ENCODE measurements around the gene KMT2C. TPM values are rescaled to one million over a fixed set of nuclear protein-coding genes. Genes with fewer than 3 reads are reported as not detected.
"Not testable (repeated sequence)": the region's sequence is repeated elsewhere in the genome, so short reads cannot be mapped to it uniquely, and the experiment has no call there.

Gene KMT2C
- total RNA-seq, 3 donors from 2014 or later: 73.6 to 112 (median 85.5) TPM

DNA sequence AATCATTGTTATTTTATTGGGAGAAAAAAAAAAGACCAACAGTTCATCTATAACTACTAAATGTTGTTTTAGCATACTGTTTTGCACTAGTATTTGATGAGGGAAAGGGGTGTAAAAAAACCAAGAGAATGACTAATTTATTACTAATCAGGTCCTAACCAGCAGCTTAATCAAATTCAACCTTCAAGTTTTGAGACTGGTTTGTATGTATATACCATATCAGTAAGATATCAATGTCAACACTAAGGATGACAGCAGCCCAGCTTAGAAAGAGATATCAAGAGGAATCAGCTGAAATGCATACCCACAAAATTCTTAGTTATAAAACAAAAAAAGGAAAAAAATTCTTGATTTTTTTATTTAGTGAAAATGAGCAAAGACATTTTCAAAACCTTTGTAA, 122.6 kb downstream of the KMT2C start:
- no peaks in the 10 kb centered on the region for H3K27me3 ChIP-seq
- no peaks in the 10 kb centered on the region for H3K4me1 ChIP-seq
- intact Hi-C loops (cut with DNase I; ENCODE audit: low total_unique reads): no loop called here
- no peaks in the 10 kb centered on the region for H3K36me3 ChIP-seq
- H3K9me3 ChIP-seq: no peaks in the 10 kb centered on the region
- no peak overlapping the region for H3K4me3 ChIP-seq
- TF ChIP-seq, protein P1, sequence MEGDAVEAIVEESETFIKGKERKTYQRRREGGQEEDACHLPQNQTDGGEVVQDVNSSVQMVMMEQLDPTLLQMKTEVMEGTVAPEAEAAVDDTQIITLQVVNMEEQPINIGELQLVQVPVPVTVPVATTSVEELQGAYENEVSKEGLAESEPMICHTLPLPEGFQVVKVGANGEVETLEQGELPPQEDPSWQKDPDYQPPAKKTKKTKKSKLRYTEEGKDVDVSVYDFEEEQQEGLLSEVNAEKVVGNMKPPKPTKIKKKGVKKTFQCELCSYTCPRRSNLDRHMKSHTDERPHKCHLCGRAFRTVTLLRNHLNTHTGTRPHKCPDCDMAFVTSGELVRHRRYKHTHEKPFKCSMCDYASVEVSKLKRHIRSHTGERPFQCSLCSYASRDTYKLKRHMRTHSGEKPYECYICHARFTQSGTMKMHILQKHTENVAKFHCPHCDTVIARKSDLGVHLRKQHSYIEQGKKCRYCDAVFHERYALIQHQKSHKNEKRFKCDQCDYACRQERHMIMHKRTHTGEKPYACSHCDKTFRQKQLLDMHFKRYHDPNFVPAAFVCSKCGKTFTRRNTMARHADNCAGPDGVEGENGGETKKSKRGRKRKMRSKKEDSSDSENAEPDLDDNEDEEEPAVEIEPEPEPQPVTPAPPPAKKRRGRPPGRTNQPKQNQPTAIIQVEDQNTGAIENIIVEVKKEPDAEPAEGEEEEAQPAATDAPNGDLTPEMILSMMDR (IDR thresholded peaks at IDR 0.05): no peak
- TF ChIP-seq POLR2AphosphoS5 (IDR thresholded peaks at IDR 0.05) (no peak), POLR2A (IDR thresholded peaks at IDR 0.05) (no peak)
- H3K27ac ChIP-seq: no peak overlapping the region
- DNase-seq (ENCODE audit: low spot score in 2 of 2): no peak

DNA sequence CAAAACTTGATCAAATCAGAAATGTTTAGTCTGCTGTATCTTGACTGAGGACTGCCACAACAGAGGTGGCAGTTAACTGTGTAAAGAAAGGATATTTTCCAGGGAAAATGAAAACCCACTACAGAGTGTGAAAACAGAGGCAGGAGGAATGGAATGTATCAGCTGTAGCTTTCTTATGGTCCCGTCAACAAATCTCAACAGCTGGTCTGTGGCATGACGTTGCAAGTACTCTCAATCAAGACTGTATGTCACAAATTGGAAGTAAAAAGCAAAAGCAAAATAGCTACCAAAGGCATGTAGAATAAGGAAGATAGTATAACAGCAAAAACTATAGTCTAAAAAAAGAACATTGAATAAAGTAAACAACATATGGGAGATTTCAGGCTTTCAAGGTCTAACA, 123.5 kb downstream of the KMT2C start:
- Histone ChIP-seq H3K4me3 (no peak overlapping the region), H3K27ac (no peak overlapping the region), H3K4me1 (no peaks in the 10 kb centered on the region), H3K36me3 (no peaks in the 10 kb centered on the region), H3K27me3 (no peaks in the 10 kb centered on the region), H3K9me3 (no peaks in the 10 kb centered on the region)
- TF ChIP-seq, protein P1 (IDR thresholded peaks at IDR 0.05): no peak
- TF ChIP-seq POLR2AphosphoS5 (IDR thresholded peaks at IDR 0.05) (no peak), POLR2A (IDR thresholded peaks at IDR 0.05) (no peak)
- DNase-seq (ENCODE audit: low spot score in 2 of 2): no peak
- intact Hi-C loops (cut with DNase I; ENCODE audit: low total_unique reads): no loop called here

DNA sequence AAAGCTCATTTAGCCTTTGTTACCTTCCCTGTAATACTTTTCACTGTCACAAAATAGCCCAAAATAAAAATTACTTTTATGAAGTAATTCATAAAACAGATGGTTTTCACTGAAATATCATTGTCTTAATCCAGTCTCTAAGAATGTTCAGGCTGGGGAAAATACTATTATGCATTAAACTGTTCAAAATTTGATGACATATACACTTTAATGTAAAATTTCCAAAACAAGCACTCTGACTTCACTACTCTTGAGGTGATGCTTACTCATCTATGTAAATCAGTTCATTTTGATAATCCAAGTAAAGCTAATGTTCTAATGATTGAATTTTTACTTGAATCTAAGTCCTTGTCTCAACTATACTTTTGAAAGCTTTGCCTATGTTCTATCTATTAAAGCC, 127.9 kb downstream of the KMT2C start:
- no peak for DNase-seq (ENCODE audit: low spot score in 2 of 2)
- no peaks in the 10 kb centered on the region for H3K4me1 ChIP-seq
- no peaks in the 10 kb centered on the region for H3K27me3 ChIP-seq
- H3K9me3 ChIP-seq: no peaks in the 10 kb centered on the region
- no peaks in the 10 kb centered on the region for H3K36me3 ChIP-seq
- H3K4me3 ChIP-seq: no peak overlapping the region
- H3K27ac ChIP-seq: no peak overlapping the region
- intact Hi-C loops (cut with DNase I; ENCODE audit: low total_unique reads): no loop called here
- TF ChIP-seq POLR2AphosphoS5 (IDR thresholded peaks at IDR 0.05) (no peak), POLR2A (IDR thresholded peaks at IDR 0.05) (no peak)
- TF ChIP-seq, protein P1 (IDR thresholded peaks at IDR 0.05): no peak

DNA sequence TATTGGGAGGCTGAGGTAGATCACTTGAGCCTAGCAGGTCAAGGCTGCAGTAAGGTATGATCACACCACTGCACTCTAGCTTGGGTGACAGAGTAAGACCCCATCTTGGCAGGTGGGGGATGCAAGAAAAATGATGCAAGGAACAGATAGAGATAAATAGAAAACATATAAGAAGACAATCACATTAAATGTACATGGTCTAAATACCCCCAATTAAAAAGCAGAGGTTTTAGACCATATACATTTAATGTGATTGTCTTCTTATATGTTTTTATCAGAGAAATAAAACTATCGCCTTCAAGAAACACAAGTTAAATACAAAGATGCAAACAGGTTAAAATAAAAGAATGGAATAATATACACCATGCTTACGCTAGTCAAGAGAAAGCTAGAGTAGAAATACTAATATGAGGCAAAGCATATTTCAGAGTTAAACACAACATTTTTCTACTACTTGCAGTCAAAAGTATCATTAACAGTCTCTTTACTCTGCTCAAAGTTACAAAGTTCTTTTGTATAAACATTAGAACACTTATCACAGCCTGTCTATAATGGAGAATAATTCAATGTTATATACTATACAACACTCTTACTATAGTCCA, 136.2 kb downstream of the KMT2C start:
- H3K27me3 ChIP-seq; DNase-seq (ENCODE audit: low spot score in 2 of 2); H3K9me3 ChIP-seq; H3K27ac ChIP-seq; H3K4me3 ChIP-seq; H3K4me1 ChIP-seq; intact Hi-C loops (cut with DNase I; ENCODE audit: low total_unique reads); H3K36me3 ChIP-seq: not testable (repeated sequence)

DNA sequence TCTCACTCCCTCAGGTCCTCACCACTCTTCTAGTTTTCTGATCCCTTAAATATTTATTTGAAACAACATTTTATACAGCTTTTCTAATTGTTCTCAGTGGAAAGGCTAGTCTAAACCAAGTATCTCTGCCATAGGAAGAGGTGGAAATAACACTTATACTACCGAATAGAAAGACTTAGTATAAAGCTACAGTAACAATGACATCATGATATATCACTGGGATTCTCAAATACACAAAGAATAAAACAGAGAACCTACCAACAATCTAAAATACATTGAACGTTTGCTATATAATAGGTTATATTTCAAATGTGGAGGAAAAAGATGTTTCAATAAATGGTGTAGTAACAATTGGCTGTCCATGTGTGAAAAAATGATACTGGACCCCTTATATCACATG, 142.9 kb downstream of the KMT2C start:
- TF ChIP-seq POLR2A (IDR thresholded peaks at IDR 0.05): no peak
- no peak for TF ChIP-seq POLR2AphosphoS5 (IDR thresholded peaks at IDR 0.05)
- TF ChIP-seq, protein P1 (IDR thresholded peaks at IDR 0.05): no peak
- intact Hi-C loops (cut with DNase I; ENCODE audit: low total_unique reads): no loop called here
- H3K4me1 ChIP-seq: no peaks in the 10 kb centered on the region
- H3K9me3 ChIP-seq: peaks cover 3 to 20% of the 10 kb centered on the region in 2 donors
- no peaks in the 10 kb centered on the region for H3K36me3 ChIP-seq
- no peaks in the 10 kb centered on the region for H3K27me3 ChIP-seq
- no peak overlapping the region for H3K27ac ChIP-seq
- DNase-seq (ENCODE audit: low spot score in 2 of 2): no peak
- H3K4me3 ChIP-seq: no peak overlapping the region

DNA sequence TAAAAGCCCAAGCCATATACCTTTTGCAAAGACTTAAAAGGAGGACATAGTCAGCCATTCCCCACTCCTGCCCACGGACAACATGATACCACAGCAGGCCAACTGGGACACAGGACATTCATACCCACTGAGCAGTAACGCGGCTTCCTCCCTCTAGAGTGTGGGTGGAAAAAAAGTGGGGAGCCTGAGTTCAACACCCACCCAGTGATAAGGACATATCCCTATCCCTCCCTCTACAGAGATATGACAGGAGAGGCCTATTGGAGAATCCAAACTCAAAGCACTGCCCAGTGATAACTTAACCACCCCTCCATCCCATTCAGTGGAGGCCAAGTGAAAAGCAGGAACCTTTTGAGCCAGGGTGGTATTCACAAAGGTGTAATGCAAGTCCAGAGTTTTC, 148.8 kb downstream of the KMT2C start:
- DNase-seq (ENCODE audit: low spot score in 2 of 2); H3K27me3 ChIP-seq; H3K4me1 ChIP-seq; H3K36me3 ChIP-seq; intact Hi-C loops (cut with DNase I; ENCODE audit: low total_unique reads); H3K4me3 ChIP-seq; H3K27ac ChIP-seq: not testable (repeated sequence)
- H3K9me3 ChIP-seq: peaks cover 3 to 25% of the 10 kb centered on the region in 2 donors

DNA sequence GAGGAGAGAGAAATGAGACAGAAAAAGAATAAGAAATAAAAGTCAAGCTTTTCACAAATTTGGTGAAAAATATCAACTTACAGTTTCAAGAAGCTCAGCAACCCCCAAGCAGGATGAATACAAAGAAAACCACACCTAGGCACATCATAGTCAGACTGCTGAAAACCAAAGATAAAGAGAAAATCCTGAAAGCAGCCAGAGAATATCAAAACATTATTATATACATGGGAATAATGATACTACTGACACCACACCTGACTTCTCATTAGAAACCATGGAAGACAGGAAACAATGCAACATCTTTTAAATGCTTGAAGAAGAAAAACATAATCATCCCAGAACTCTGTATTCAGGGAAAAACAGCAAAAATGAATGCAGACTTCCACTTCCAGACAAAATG, 149.6 kb downstream of the KMT2C start:
- DNase-seq (ENCODE audit: low spot score in 2 of 2); H3K27me3 ChIP-seq; H3K4me3 ChIP-seq; H3K36me3 ChIP-seq; intact Hi-C loops (cut with DNase I; ENCODE audit: low total_unique reads); H3K27ac ChIP-seq; H3K4me1 ChIP-seq: not testable (repeated sequence)
- H3K9me3 ChIP-seq: peaks cover 3 to 25% of the 10 kb centered on the region in 2 donors

DNA sequence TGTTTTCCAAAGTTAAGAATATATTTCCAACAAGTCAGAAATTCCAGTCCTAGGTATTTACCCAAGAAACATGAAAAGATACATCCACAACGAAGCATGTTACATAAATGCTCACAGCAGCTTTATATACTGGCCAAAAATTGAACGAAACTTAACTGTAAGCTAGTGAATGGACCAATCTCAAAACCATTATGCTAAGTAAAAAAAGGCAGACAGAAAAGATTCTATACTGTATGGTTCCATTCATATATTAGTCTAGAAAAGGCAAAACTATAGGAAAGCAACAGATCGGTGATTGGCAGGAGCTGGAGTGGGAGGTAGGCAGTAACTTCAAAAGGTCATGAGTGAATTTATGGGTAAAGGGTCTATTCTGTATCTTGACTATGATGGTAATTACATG, 150.8 kb downstream of the KMT2C start:
- intact Hi-C loops (cut with DNase I; ENCODE audit: low total_unique reads); H3K27ac ChIP-seq; H3K36me3 ChIP-seq; DNase-seq (ENCODE audit: low spot score in 2 of 2); H3K27me3 ChIP-seq; H3K4me1 ChIP-seq; H3K4me3 ChIP-seq: not testable (repeated sequence)
- H3K9me3 ChIP-seq: peaks cover 3 to 23% of the 10 kb centered on the region in 2 donors

DNA sequence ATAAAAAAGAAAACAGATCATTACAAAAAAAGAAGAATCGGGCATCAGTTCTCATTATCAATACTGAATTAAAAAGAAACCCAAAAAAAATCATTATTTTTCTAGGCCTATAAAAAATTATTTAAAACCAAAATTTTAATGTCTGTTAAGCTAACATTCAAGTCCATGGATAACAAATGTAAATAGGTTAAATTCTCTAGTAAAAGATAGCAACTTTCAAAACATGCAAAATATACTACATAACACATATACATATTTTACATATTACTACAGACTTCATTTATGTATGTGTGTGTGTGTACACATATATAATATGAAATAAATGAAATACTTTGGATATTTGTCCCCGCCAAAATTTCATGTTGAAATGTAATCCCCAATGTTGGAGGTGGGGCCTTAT, 158.1 kb downstream of the KMT2C start:
- H3K9me3 ChIP-seq; H3K4me1 ChIP-seq; H3K4me3 ChIP-seq; DNase-seq (ENCODE audit: low spot score in 2 of 2); H3K27me3 ChIP-seq; H3K27ac ChIP-seq; H3K36me3 ChIP-seq; intact Hi-C loops (cut with DNase I; ENCODE audit: low total_unique reads): not testable (repeated sequence)
